ENCODE measurements around the gene HELB. TPM values are rescaled to one million over a fixed set of nuclear protein-coding genes. Genes with fewer than 3 reads are reported as not detected.
A peak's percentile ranks its signal among the peaks of the same experiment; 100 is the strongest.

HELB gene
- total RNA-seq, 1 donor from 2014 or later, result 20.5 TPM

DNA sequence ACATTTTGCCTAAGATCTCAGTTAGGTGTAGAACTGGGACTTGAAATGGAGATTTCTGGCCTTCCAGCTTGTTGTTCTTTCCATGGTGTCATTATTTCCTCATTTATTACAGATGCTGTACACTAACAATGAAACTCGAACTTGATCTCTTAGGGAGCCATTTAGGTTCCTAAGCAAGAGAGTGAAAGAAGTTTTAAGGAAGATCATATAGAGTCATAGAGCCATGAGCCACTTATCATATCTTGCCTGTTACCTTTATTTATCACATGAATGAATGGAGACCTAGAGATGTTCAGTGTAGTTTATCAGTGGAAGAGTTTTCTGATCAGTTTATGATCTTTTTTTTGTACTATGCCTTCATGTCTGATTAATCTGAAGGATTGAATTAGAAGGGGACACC is 9.9 kb downstream of the HELB start:
- peaks cover 75% of the 10 kb centered on the region for H3K4me1 Mint-ChIP-seq (ENCODE audit: low read depth)
- no peaks in the 10 kb centered on the region for H3K9me3 Mint-ChIP-seq
- intact Hi-C loops (cut with micrococcal nuclease), result loop anchor here (1.0 kb wide), 1 partner anchor 8 kb away; no protein-coding TSS in a partner anchor
- peaks cover 53% of the 10 kb centered on the region for H3K36me3 Mint-ChIP-seq (ENCODE audit: low read depth)
- H3K27ac Mint-ChIP-seq, result peak overlapping the region; percentile 42
- H3K27me3 Mint-ChIP-seq (ENCODE audit: insufficient read depth), result no peaks in the 10 kb centered on the region
- peak overlapping the region; percentile 34 for H3K4me3 Mint-ChIP-seq
- DNase-seq (ENCODE audit: low spot score), result no peak

DNA sequence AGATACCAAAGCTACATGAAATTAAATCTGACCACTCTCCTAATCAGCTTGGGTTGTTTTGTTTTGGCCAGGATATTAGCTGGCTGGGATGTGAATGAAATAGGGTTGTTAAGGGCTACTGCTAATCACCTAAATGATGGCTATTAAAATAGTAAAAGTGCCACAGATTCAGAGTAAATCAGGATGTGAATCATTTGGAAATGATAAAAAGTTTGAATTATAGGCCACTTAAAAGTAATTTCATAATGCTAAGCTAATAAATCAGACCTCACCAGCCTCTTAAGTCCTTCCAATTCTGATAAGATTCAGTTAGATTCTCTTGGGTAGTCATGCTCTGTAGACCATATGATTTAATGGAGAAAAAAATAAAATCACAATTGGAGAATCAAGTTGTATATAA is 12.0 kb downstream of the HELB start:
- peaks cover 70% of the 10 kb centered on the region for H3K4me1 Mint-ChIP-seq (ENCODE audit: low read depth)
- peak overlapping the region; percentile 21 for H3K27ac Mint-ChIP-seq

GRCh38 chr12:66319266-66319954 is 17.1 kb downstream of the HELB start:
- intact Hi-C loops (cut with micrococcal nuclease), result loop anchor here (5.0 kb wide), 1 partner anchor 42 kb away; no protein-coding TSS in a partner anchor

More for the DNA sequence above, 12.0 kb downstream of the HELB start:
- Mint-ChIP-seq H3K4me3 (no peak overlapping the region), H3K9me3 (no peaks in the 10 kb centered on the region), H3K36me3 (ENCODE audit: low read depth) (peaks cover 48% of the 10 kb centered on the region), H3K27me3 (ENCODE audit: insufficient read depth) (no peaks in the 10 kb centered on the region)
- intact Hi-C loops (cut with micrococcal nuclease), result no loop called here
- no peak for DNase-seq (ENCODE audit: low spot score)

DNA sequence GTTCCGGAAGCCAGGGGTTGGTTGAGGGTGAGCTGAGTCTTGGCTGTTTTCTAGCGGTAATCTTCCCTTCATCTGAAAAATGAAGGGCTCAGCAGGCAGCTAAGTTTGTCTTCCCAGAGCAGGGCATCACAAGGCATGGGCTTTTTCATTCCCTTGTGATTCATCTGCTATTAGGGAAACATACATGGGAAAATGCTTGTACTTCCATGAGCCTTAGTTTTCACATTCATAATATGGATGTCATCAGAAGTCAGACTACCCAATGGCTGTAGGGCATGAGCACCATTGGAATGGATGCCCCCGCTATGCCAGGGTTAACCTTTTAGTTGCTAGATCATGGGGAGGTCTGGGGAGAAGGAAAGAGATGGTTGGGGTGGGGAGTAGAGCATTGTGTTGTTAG is 18.7 kb downstream of the HELB start:
- DNase-seq (ENCODE audit: low spot score), result no peak
- no peaks in the 10 kb centered on the region for H3K9me3 Mint-ChIP-seq
- peaks cover 25% of the 10 kb centered on the region for H3K4me1 Mint-ChIP-seq (ENCODE audit: low read depth)
- intact Hi-C loops (cut with micrococcal nuclease), result no loop called here
- H3K36me3 Mint-ChIP-seq (ENCODE audit: low read depth), result peaks cover 43% of the 10 kb centered on the region
- H3K27ac Mint-ChIP-seq, result no peak overlapping the region
- no peaks in the 10 kb centered on the region for H3K27me3 Mint-ChIP-seq (ENCODE audit: insufficient read depth)
- H3K4me3 Mint-ChIP-seq, result no peak overlapping the region

More at GRCh38 chr12:66319266-66319954, 17.1 kb downstream of the HELB start:
- no peaks in the 10 kb centered on the region for H3K9me3 Mint-ChIP-seq
- peaks cover 40% of the 10 kb centered on the region for H3K4me1 Mint-ChIP-seq (ENCODE audit: low read depth)
- H3K4me3 Mint-ChIP-seq, result no peak overlapping the region
- H3K36me3 Mint-ChIP-seq (ENCODE audit: low read depth), result peaks cover 32% of the 10 kb centered on the region
- no peak for DNase-seq (ENCODE audit: low spot score)
- H3K27ac Mint-ChIP-seq, result no peak overlapping the region
- H3K27me3 Mint-ChIP-seq (ENCODE audit: insufficient read depth), result no peaks in the 10 kb centered on the region

GRCh38 chr12:66321435-66321834 is 19.1 kb downstream of the HELB start:
- H3K27me3 Mint-ChIP-seq (ENCODE audit: insufficient read depth), result no peaks in the 10 kb centered on the region
- peaks cover 25% of the 10 kb centered on the region for H3K4me1 Mint-ChIP-seq (ENCODE audit: low read depth)
- H3K9me3 Mint-ChIP-seq, result no peaks in the 10 kb centered on the region
- intact Hi-C loops (cut with micrococcal nuclease), result no loop called here
- peaks cover 45% of the 10 kb centered on the region for H3K36me3 Mint-ChIP-seq (ENCODE audit: low read depth)
- no peak for DNase-seq (ENCODE audit: low spot score)
- H3K4me3 Mint-ChIP-seq, result no peak overlapping the region
- no peak overlapping the region for H3K27ac Mint-ChIP-seq

GRCh38 chr12:66323017-66323416 is 20.7 kb downstream of the HELB start:
- Mint-ChIP-seq H3K4me3 (no peak overlapping the region), H3K27ac (no peak overlapping the region), H3K27me3 (ENCODE audit: insufficient read depth) (no peaks in the 10 kb centered on the region), H3K4me1 (ENCODE audit: low read depth) (peaks cover 24% of the 10 kb centered on the region), H3K9me3 (no peaks in the 10 kb centered on the region), H3K36me3 (ENCODE audit: low read depth) (peaks cover 48% of the 10 kb centered on the region)
- intact Hi-C loops (cut with micrococcal nuclease), result no loop called here
- no peak for DNase-seq (ENCODE audit: low spot score)

DNA sequence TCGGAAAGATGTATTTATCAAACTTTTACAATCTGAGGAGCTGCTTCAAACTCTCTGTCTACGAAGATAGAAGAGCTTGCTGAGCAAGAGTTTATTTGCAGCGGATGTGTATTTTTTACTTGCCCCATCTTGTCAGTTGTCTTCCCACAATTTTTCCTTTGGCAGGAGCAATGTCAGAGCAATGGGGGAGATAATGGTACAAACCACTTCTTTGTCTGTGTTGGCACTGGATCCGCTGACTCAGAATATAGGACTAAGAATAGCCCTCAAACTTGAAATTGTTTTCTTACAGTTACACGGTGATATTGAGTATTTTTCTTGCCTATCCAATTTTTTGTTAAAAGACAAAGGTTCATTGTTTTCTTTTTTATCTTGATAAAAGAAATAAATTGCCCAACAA is 27.6 kb downstream of the HELB start:
- H3K27me3 Mint-ChIP-seq (ENCODE audit: insufficient read depth), result no peaks in the 10 kb centered on the region
- peaks cover 14% of the 10 kb centered on the region for H3K4me1 Mint-ChIP-seq (ENCODE audit: low read depth)
- H3K4me3 Mint-ChIP-seq, result no peak overlapping the region
- DNase-seq (ENCODE audit: low spot score), result no peak
- intact Hi-C loops (cut with micrococcal nuclease), result no loop called here
- H3K36me3 Mint-ChIP-seq (ENCODE audit: low read depth), result peaks cover 50% of the 10 kb centered on the region
- H3K27ac Mint-ChIP-seq, result no peak overlapping the region
- no peaks in the 10 kb centered on the region for H3K9me3 Mint-ChIP-seq

DNA sequence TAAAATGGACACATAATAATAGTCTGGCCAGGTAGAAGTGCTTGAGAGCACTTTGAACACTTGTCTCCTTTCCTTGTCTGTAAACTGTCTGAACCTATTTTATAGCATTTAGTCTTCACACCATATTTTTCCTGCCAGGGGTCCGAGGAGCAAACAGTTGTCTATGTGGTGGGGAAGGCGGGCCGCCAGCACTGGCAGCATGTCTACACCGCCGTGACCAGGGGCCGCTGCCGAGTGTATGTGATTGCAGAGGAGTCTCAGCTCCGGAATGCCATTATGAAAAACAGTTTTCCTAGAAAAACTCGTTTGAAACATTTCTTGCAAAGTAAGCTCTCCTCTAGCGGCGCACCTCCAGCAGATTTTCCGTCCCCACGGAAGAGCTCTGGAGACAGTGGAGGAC is 28.7 kb downstream of the HELB start:
- H3K27ac Mint-ChIP-seq, result no peak overlapping the region
- no peak overlapping the region for H3K4me3 Mint-ChIP-seq
- intact Hi-C loops (cut with micrococcal nuclease), result no loop called here
- H3K9me3 Mint-ChIP-seq, result no peaks in the 10 kb centered on the region
- peaks cover 41% of the 10 kb centered on the region for H3K36me3 Mint-ChIP-seq (ENCODE audit: low read depth)
- H3K4me1 Mint-ChIP-seq (ENCODE audit: low read depth), result peaks cover 14% of the 10 kb centered on the region
- no peak for DNase-seq (ENCODE audit: low spot score)
- no peaks in the 10 kb centered on the region for H3K27me3 Mint-ChIP-seq (ENCODE audit: insufficient read depth)

- DNase-seq (ENCODE audit: low spot score), result no peak
- intact Hi-C loops (cut with micrococcal nuclease), result no loop called here
Measured at GRCh38 chr12:66331814-66332213, 29.5 kb downstream of the HELB start.

GRCh38 chr12:66335746-66336145 is 33.5 kb downstream of the HELB start:
- Mint-ChIP-seq H3K36me3 (ENCODE audit: low read depth) (peaks cover 47% of the 10 kb centered on the region), H3K27ac (no peak overlapping the region), H3K9me3 (peaks cover 3% of the 10 kb centered on the region), H3K4me3 (no peak overlapping the region), H3K4me1 (ENCODE audit: low read depth) (peaks cover 10% of the 10 kb centered on the region), H3K27me3 (ENCODE audit: insufficient read depth) (no peaks in the 10 kb centered on the region)
- intact Hi-C loops (cut with micrococcal nuclease), result no loop called here
- no peak for DNase-seq (ENCODE audit: low spot score)

More at GRCh38 chr12:66331814-66332213, 29.5 kb downstream of the HELB start:
- Mint-ChIP-seq H3K4me1 (ENCODE audit: low read depth) (peaks cover 14% of the 10 kb centered on the region), H3K4me3 (no peak overlapping the region), H3K27ac (no peak overlapping the region), H3K36me3 (ENCODE audit: low read depth) (peaks cover 40% of the 10 kb centered on the region), H3K9me3 (no peaks in the 10 kb centered on the region), H3K27me3 (ENCODE audit: insufficient read depth) (no peaks in the 10 kb centered on the region)

GRCh38 chr12:66337381-66338010 is 35.2 kb downstream of the HELB start:
- H3K27ac Mint-ChIP-seq, result no peak overlapping the region
- no peak for DNase-seq (ENCODE audit: low spot score)
- intact Hi-C loops (cut with micrococcal nuclease), result no loop called here

GRCh38 chr12:66340131-66340530 is 37.8 kb downstream of the HELB start:
- no peaks in the 10 kb centered on the region for H3K27me3 Mint-ChIP-seq (ENCODE audit: insufficient read depth)
- no peak overlapping the region for H3K27ac Mint-ChIP-seq

More at GRCh38 chr12:66337381-66338010, 35.2 kb downstream of the HELB start:
- peaks cover 14% of the 10 kb centered on the region for H3K9me3 Mint-ChIP-seq
- H3K4me3 Mint-ChIP-seq, result no peak overlapping the region
- no peaks in the 10 kb centered on the region for H3K27me3 Mint-ChIP-seq (ENCODE audit: insufficient read depth)
- H3K4me1 Mint-ChIP-seq (ENCODE audit: low read depth), result no peaks in the 10 kb centered on the region
- H3K36me3 Mint-ChIP-seq (ENCODE audit: low read depth), result peaks cover 47% of the 10 kb centered on the region

DNA sequence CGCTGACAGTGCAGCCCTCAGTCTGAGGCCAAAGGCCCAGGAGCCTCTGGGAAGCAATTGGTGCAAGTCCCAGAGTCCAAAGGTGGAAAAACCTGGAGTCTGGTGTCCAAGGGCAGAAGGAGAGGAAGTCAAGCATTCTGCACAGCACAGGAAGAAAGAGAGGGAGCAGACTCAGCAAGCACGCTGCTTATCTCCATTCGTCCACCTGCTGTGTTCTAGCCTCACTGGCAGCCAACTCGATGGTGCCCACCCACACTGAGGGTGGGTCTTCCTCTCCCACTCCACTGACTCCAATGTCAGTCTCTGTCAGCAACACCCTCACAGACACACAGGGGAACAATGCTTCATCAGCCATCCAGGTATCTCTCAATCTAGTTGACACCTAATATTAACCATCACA is 38.8 kb downstream of the HELB start:
- intact Hi-C loops (cut with micrococcal nuclease), result no loop called here
- Mint-ChIP-seq H3K27me3 (ENCODE audit: insufficient read depth) (no peaks in the 10 kb centered on the region), H3K9me3 (peaks cover 14% of the 10 kb centered on the region)

More at GRCh38 chr12:66340131-66340530, 37.8 kb downstream of the HELB start:
- intact Hi-C loops (cut with micrococcal nuclease), result no loop called here
- peaks cover 13% of the 10 kb centered on the region for H3K4me1 Mint-ChIP-seq (ENCODE audit: low read depth)
- H3K9me3 Mint-ChIP-seq, result peaks cover 14% of the 10 kb centered on the region
- no peak overlapping the region for H3K4me3 Mint-ChIP-seq
- DNase-seq (ENCODE audit: low spot score), result no peak
- H3K36me3 Mint-ChIP-seq (ENCODE audit: low read depth), result peaks cover 59% of the 10 kb centered on the region

More for the DNA sequence above, 38.8 kb downstream of the HELB start:
- Mint-ChIP-seq H3K4me1 (ENCODE audit: low read depth) (peaks cover 15% of the 10 kb centered on the region), H3K4me3 (no peak overlapping the region), H3K36me3 (ENCODE audit: low read depth) (peaks cover 64% of the 10 kb centered on the region), H3K27ac (no peak overlapping the region)
- no peak for DNase-seq (ENCODE audit: low spot score)
